GM12873 (cell line): ENCODE data around the gene ANKRD31.

Experiments used
- TF ChIP-seq, protein P1 (sequence below): IDR thresholded peaks from 2 replicates; pipeline ENCODE4 v1.5.1; 2012; ENCODE audit warnings: low read depth, mild to moderate bottlenecking, moderate library complexity, low read length, control low read depth; ENCODE audit not compliant: insufficient read depth; ENCODE audit errors: missing control alignments

Gene ANKRD31

DNA sequence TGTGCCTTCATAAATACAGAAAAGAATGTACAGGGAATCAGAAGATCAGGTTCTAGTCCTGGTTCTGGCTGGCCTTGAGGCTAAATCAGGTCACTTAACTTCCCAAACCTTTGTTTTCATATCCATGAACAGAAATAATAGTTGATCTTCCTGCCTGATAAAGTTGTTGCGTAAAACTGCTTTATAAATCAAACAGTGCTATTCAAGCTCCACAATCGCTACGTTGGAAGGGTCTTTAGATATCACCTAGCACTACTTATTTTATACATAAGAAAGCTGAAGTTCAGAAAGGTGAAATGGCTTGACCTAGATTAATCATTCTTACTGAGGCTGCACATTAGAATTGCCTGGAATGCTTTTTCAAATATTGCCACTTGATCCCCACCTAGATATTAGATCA, 148.0 kb downstream of the ANKRD31 start:
- TF ChIP-seq, protein P1, sequence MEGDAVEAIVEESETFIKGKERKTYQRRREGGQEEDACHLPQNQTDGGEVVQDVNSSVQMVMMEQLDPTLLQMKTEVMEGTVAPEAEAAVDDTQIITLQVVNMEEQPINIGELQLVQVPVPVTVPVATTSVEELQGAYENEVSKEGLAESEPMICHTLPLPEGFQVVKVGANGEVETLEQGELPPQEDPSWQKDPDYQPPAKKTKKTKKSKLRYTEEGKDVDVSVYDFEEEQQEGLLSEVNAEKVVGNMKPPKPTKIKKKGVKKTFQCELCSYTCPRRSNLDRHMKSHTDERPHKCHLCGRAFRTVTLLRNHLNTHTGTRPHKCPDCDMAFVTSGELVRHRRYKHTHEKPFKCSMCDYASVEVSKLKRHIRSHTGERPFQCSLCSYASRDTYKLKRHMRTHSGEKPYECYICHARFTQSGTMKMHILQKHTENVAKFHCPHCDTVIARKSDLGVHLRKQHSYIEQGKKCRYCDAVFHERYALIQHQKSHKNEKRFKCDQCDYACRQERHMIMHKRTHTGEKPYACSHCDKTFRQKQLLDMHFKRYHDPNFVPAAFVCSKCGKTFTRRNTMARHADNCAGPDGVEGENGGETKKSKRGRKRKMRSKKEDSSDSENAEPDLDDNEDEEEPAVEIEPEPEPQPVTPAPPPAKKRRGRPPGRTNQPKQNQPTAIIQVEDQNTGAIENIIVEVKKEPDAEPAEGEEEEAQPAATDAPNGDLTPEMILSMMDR = no peak

GRCh38 chr5:75081510-75081909, 155.2 kb downstream of the ANKRD31 start:
- TF ChIP-seq, protein P1 = no peak

GRCh38 chr5:75078027-75078426, 158.7 kb downstream of the ANKRD31 start:
- TF ChIP-seq, protein P1 = no peak

DNA sequence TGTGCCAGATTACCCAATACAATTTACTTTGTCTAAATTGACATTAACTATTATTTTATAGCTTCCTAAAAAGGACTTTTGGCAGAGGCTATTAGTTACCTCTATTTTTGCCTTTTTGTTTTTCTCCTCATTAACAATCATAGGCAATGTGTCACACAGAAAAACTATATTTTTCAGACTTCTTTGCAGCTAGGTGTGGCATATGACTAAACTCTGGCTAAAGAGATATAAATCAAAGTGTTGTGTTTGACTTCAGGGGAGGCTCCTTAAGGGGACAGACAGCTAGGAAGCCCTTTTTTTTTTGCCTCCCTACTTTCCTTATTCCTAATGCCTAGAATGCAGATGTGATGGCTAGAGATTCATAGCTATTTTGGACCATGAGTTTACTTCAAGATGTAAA, 164.6 kb downstream of the ANKRD31 start:
- TF ChIP-seq, protein P1 = no peak

DNA sequence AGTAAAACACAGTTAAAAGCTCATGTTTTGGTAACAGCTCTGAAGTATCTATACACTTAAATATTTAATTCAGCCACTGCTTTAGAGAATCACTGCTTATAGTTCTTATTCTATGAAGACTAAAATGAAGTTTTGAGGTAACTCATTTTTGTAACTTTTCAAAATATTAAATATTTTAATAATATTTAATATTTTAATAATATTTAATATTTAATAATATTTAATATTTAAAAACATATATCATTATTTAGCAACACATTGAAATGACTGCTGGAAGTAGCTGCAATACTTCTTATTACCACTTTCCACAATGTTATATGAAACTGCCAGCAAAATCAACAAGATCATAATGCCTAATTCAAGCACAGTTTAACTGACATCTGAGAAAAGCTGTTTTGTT, 165.6 kb downstream of the ANKRD31 start:
- TF ChIP-seq, protein P1 = no peak

DNA sequence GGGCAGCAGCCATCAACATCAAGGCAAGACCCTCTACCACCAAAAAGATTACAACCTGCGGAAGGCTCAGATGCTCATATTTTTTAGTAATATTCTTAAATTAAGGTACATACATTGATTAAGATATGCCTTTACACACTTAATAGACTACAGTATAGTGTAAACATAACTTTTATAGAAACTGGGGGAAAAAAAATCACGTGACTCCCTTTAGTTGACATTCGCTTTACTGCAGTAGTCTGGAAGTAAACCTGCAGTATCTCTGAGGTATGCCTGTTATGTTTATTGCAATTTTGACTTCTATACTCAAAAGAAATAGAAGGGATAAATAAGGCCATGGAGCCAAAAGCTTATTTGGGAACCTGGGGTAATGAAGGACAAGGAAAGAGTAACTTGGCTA, 169.2 kb downstream of the ANKRD31 start:
- TF ChIP-seq, protein P1 = no peak

- TF ChIP-seq, protein P1 = no peak
Measured at GRCh38 chr5:75062925-75063531, 173.7 kb downstream of the ANKRD31 start.
